ENCODE measurements around the gene GART.
"Not testable (repeated sequence)": the region's sequence is repeated elsewhere in the genome, so short reads cannot be mapped to it uniquely, and the experiment has no call there.

The GART gene

GRCh38 chr21:33541756-33542639 is at the start of gene GART:
GART (minus strand) TSS chr21:33542117; CDS start chr21:33539315, 2,802 bp downstream.
- DNase-seq, result peak; percentile 87

- DNase-seq, result peak; percentile 90
Measured at GRCh38 chr21:33588485-33589335, 46.8 kb upstream of the GART start, which contains the start of gene DONSON. DONSON (minus strand) TSS chr21:33588684; CDS start chr21:33588641, 43 bp downstream.

DNA sequence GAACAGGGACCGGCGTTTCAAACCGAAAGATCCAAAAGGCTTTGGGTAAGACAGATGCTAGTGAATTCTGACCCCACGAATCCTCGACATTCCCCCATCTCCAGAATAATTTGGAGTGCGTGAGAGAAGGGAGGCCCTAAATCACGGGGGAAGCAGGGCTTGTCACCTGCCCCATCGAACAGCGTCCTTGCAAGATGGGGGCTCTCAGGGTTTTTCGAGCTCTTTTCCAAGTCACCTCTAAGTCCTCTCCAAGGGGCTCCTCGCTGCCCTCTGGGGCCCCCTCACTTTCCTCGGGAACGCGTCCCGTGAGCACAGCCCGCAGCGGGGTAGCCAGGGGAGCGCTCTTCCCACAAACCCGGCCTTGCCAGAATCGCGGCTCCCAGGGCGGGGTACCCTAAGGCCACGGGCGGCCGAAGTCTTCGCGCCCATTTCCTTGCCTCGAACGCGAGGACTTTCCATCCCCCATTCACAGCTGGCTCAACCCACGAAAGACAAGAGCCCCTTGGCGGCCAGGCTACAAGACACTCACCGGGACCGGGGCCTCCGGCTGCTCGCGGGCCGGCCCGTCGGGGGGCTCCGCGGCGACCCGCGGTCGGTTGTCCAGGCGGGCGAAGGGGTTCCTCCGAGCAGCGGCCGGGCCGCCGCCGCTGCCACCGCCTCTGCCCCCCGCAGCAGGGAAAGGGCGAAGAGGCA is 46.0 kb upstream of the GART start:
- peak; percentile 4 for DNase-seq

DNA sequence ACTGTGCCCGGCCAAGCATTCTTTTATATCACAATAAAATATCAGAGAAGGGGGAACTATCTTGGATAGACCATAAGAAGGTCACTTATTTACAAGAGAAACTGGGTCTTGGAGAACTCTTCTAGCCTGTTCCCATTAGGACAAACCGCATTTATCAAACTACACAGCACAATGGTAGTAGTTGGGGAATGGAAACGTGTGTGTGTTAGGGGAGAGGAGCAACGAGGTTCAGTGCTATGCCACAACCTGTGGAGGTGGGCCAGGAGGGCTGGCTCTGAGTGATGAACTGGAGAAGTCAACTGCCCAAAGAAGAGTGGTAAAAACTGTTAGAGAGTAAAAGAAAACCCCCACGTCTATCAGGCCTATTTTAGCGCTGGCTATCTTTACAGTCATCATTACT is 45.0 kb upstream of the GART start:
- no peak for DNase-seq

DNA sequence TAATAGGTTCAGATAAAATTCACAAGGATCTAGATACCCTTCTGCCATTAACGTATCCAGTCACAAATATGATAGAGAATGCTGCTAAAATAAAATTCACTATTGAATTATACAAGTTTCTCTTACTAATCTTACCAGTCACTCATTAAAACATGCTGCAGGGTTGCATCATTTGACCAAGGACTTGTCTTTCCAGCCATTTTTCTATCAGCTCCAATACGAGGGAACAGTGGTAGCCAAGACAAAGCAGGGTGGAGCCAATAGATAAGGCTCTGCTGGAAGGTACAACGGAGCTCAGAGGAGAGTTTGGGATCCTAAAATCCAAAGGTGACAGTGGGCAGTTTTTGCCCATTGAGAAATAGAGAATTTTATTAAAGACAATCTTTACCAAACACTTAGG is 42.5 kb upstream of the GART start:
- DNase-seq, result no peak

DNA sequence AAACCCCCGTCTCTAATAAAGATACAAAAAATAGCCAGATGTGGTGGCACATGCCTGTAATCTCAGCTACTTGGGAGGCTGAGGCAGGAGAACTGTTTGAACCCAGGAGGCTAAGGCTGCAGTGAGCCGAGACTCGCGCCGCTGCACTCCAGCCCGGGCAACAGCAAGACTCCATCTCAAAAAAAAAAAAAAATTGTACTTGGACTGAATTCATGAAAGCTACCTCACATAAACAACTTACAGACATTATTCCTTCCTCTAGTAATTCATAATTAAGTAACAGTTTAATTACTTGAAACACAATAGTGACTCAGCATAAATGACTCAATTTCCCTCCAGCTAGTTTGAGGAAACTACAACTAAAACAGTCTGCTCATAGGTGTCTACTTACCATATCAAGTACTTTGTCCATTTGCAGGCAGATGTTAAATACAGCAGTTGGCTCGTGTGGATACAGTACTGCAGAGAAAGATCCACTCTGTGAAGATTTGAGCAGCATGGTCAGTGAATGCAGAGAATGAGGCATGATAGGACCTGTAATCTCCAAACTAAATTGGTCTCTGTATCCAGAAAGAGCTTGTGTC is 37.1 kb upstream of the GART start:
- DNase-seq, result no peak

- no peak for DNase-seq
Measured at GRCh38 chr21:33578214-33578613, 36.3 kb upstream of the GART start.

DNA sequence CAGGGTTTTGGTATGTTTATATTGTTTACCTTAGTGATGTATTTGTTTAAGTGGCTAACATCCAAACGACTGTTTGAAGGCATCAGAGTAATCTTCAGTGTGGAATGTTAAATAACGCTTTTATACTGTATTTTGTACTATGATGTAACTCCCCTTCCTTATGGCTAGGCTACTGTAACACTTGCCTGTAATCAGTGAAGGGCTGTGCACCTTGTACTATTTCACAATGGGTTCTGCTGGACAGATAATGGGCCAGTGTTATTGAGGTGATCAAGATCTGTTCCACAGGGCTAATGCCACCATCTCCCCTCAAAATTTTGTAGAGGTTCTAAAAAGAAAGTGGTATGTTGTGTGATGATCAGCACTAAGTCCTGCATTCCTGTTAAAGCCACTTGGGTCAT is 34.8 kb upstream of the GART start:
- DNase-seq, result not testable (repeated sequence)

DNA sequence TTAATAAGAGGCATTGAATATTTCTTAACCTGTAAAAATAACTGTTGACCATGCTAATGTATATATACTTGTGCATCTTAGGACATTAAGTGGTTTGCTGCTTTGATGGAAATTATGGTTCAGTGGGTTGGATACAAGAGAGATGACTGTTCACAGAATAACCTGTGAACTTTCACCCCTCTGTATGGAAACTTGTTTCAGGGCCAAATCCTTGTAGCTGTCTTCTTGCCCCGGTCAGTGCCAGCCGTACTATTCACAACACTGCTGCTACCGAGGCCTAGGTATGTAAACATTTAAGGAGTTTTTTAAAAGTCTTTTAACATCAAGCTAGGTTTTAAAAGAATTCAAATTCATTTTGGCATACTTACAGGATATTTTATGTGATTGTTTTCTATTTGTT is 30.4 kb upstream of the GART start:
- no peak for DNase-seq

DNA sequence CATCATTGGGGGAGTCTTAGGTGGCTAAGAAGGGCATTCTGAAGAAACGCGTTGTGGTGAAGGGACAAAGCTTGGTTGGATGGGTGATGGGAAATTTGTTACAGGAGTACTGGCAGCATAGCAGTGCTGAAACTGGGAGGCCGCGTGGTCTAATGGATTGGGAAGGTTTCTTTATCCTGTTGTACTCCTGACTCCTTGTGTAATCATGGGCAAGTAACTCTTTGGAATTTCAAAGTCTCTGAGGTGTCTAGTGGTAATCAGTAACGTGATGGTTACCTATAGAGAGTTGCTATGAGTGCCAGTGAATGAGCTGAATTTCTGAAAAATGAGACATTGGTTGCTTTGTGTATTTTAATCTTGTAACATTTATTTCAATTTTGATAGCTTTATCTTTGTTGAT is 28.1 kb upstream of the GART start:
- DNase-seq, result no peak

GRCh38 chr21:33568448-33568847 is 26.5 kb upstream of the GART start:
- no peak for DNase-seq

GRCh38 chr21:33567914-33568313 is 26.0 kb upstream of the GART start:
- DNase-seq, result no peak

DNA sequence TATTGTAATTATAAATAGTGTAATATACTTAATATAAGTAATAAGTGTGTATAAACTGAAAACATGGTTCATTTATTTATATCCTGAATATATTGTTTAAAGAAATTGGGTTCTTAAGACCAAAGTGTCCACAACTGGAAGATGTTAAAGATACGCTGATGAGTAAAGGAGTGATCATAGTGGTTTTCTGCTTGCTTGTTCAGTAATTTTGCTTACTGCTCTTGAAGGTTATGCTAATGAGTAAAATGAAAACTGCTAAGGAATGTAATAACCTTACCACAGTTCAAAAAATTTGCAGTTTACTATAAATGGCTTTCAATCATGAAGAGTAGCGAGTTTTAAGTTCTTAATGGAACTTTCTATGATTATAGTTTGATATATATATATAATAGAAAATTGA is 24.6 kb upstream of the GART start:
- DNase-seq, result no peak

DNA sequence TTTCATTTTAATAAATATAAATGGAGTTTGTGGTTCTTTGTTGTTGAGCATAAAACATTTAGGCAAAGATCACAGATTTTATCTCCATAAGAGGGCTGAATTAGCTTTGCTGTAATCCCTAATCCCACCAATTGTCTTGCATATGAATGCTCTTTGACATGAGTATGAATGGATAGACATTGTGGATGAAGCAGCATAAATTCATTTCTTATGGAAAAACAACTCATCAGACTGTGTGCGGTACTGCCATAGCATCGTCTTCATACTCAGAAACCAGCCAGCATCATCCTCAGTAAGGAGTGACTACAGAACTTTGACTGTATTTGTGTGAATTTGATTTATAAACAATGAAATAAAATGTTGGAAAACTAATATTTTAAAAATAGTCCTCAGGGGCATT is 20.5 kb upstream of the GART start:
- no peak for DNase-seq

- no peak for DNase-seq
Measured at GRCh38 chr21:33561373-33561772, 19.5 kb upstream of the GART start.

DNA sequence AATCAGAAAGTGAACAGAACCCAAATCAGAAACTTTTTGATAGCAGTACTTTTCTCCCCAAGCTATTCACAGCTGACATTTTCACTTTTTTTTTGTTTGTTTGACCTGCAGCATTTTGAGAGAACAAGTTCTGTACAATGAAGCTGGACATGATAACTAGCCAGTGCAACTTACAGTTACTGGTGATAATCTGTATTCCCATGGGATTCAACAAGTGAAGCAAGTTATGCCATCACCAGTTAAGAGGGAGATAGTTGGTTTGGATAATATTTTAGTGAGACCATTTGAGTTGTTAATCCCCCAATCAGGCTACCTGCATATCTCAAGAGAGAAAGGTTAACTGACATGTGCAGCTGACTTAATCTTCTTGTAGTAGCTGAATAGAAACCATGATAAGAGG is 19.0 kb upstream of the GART start:
- no peak for DNase-seq

DNA sequence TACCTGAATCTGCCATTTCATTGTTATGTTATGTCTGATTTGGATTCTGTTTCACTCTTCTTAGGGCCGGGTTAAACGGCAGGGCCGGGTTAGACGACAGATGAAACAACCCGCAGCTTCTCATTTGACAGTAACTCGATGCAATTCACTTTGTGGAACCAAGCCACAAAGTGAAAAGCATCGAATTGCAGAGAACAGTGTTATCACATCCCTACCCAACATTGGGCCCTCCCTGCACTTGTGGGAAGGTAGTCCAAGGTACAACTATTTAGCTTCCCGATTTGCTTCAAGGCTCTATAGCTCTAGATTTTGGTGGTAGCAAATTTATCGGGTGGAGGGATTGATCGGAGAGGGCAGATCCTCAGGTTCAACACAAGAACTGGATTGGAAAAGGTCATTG is 17.9 kb upstream of the GART start:
- no peak for DNase-seq

GRCh38 chr21:33558777-33559421 is 17.0 kb upstream of the GART start:
- no peak for DNase-seq

GRCh38 chr21:33557447-33557846 is 15.5 kb upstream of the GART start:
- no peak for DNase-seq

- DNase-seq, result no peak
Measured at GRCh38 chr21:33554982-33555344, 13.0 kb upstream of the GART start.

- no peak for DNase-seq
Measured at GRCh38 chr21:33554236-33554981, 12.5 kb upstream of the GART start.
